K562 (cell line): Measurements from ENCODE around the gene DST. TPM values are rescaled to one million over a fixed set of nuclear protein-coding genes. Genes with fewer than 3 reads are reported as not detected.

Experiments
- ATAC-seq: fragments of 200-7000 bp; cut with Tn5 transposase; 3 replicates; pipeline ENCODE4 v1.9.1; 2020; ENCODE audit warnings: moderate library complexity
- BruUV-seq: library from RNA; stranded (reverse); fragments of 400-500 nt; replicated peaks from 2 replicates; lab custom pipeline; 2021; lab: Mats Ljungman, UMichigan
- CTCF ChIA-PET: fragments of 300-600 bp; formaldehyde crosslinking; extraction: SDS; loops from one replicate; lab custom pipeline; 2021; ENCODE audit warnings: low intra/inter-chr PET ratio; lab: Yijun Ruan, JAX
- POLR2A ChIA-PET: fragments of 300-600, 350-650 bp; sonication (Branson Sonifier 250); formaldehyde crosslinking; extraction: SDS; loops from one replicate; lab custom pipeline; 2021; ENCODE audit warnings: antibody characterized with exemption, inconsistent platforms; lab: Yijun Ruan, JAX
- DNase-seq, 4 experiments: peaks; one replicate each; pipeline versions ENCODE4 v3.0.0 to v3.0.0-alpha.2; 2011 to 2018; ENCODE audit warnings: low spot score in 3 of 4, mixed read lengths in 3 of 4; ENCODE audit errors: extremely low read depth in 1 of 4
- FAIRE-seq: peaks from 2 replicates; lab custom pipeline; 2011; peaks lifted over from hg19 to GRCh38; lab: Jason Lieb, UNC
- H2AFZ ChIP-seq: 2 replicates; pipeline ENCODE4 v1.6.0; 2011; ENCODE audit warnings: low read depth, low read length, control low read depth, inconsistent platforms
- H3K27ac ChIP-seq: fragments of 200-600 bp; 3 replicates; pipeline ENCODE4 v1.8.0; 2011; ENCODE audit warnings: low read depth, mild to moderate bottlenecking, control low read depth, inconsistent platforms, low read length, moderate library complexity, mixed read lengths; ENCODE audit errors: extremely low read depth
- H3K27me3 ChIP-seq, 2 experiments: fragments of 300-600 bp in 1 of 2; 2 replicates in 1 of 2; 3 replicates in 1 of 2; pipeline versions ENCODE4 v1.6.0 to v1.8.0; 2011; ENCODE audit warnings: inconsistent platforms in 2 of 2, low read length in 2 of 2, mild to moderate bottlenecking in 1 of 2, mixed read lengths in 1 of 2, moderate library complexity in 1 of 2; ENCODE audit not compliant: control insufficient read depth in 2 of 2, insufficient read depth in 2 of 2
- H3K36me3 ChIP-seq: fragments of 300-600 bp; 3 replicates; pipeline ENCODE4 v1.8.0; 2011; ENCODE audit warnings: mild to moderate bottlenecking, low read length, inconsistent platforms; ENCODE audit not compliant: control insufficient read depth, insufficient read depth
- H3K4me1 ChIP-seq, 2 experiments: fragments of 200-600 bp in 1 of 2; replicated peaks in 1 of 2; 2 replicates in 1 of 2; 3 replicates in 1 of 2; pipeline versions ENCODE4 v1.5.1 to v1.8.0; 2011; ENCODE audit warnings: inconsistent platforms in 2 of 2, low read length in 2 of 2, mild to moderate bottlenecking in 1 of 2, mixed read lengths in 1 of 2, moderate library complexity in 1 of 2; ENCODE audit not compliant: control insufficient read depth in 2 of 2, insufficient read depth in 2 of 2
- H3K4me2 ChIP-seq: 2 replicates; pipeline ENCODE4 v1.6.1; 2011; ENCODE audit warnings: low read length, control low read depth, inconsistent platforms, mixed read lengths; ENCODE audit not compliant: insufficient read depth
- H3K4me3 ChIP-seq: fragments of 200-600 bp; sonication (generic), shearing (Covaris generic); 2 replicates; pipeline ENCODE4 v1.5.1; 2016; ENCODE audit warnings: control low read depth, inconsistent platforms
- H3K79me2 ChIP-seq: fragments of 200-600 bp; 3 replicates; pipeline ENCODE4 v1.8.0; 2011; ENCODE audit warnings: low read length, inconsistent platforms; ENCODE audit not compliant: control insufficient read depth, insufficient read depth
- H3K9ac ChIP-seq, 2 experiments: 2 replicates each; pipeline versions ENCODE4 v1.6.0 to v1.6.1; 2011; ENCODE audit warnings: low read depth in 2 of 2, low read length in 2 of 2, control low read depth in 1 of 2, inconsistent platforms in 1 of 2, mild to moderate bottlenecking in 1 of 2, mixed read lengths in 1 of 2; ENCODE audit not compliant: insufficient read depth in 1 of 2
- H3K9me1 ChIP-seq: one replicate; pipeline ENCODE4 v1.6.0; 2011; ENCODE audit warnings: inconsistent platforms, mild to moderate bottlenecking, low read length, moderate library complexity; ENCODE audit not compliant: control insufficient read depth, insufficient read depth
- H3K9me3 ChIP-seq: replicated peaks from 2 replicates; pipeline ENCODE4 v1.5.1; 2011; ENCODE audit warnings: low read depth, low read length, inconsistent platforms; ENCODE audit not compliant: control insufficient read depth, insufficient read depth
- H4K20me1 ChIP-seq: replicated peaks from 2 replicates; pipeline ENCODE4 v1.6.1; 2011; ENCODE audit warnings: low read length, inconsistent platforms, mixed read lengths; ENCODE audit not compliant: control insufficient read depth, insufficient read depth
- ELF1 ChIP-seq: fragments of 200-800 bp; sonication (Bioruptor generic); IDR thresholded peaks from 2 replicates; pipeline ENCODE4 v1.6.1; 2016; ENCODE audit warnings: missing genetic modification characterization, missing compliant biosample characterization
- HES1 ChIP-seq: fragments of 450-650 bp; IDR thresholded peaks from 2 replicates; pipeline ENCODE4 v1.6.1; 2016; ENCODE audit warnings: low read depth, mild to moderate bottlenecking, moderate library complexity
- RFX5 ChIP-seq: IDR thresholded peaks from 2 replicates; pipeline ENCODE4 v1.6.1; 2011; ENCODE audit warnings: low read depth, mild to moderate bottlenecking, improper control_type of control experiment, low read length
- ZNF175 ChIP-seq: fragments of 200-800 bp; sonication (Bioruptor generic); IDR thresholded peaks from 2 replicates; pipeline ENCODE4 v1.6.1; 2016; ENCODE audit warnings: low read depth, mild to moderate bottlenecking, missing genetic modification characterization, missing compliant biosample characterization
- ZNF609 ChIP-seq: sonication (generic); formaldehyde crosslinking; IDR thresholded peaks from 2 replicates; pipeline ENCODE4 v1.8.1; 2023; ENCODE audit warnings: missing genetic modification reagents, mild to moderate bottlenecking, borderline replicate concordance
- WGBS: fragments of 100-300 bp; shearing (Covaris generic); methylation state at CpG from one replicate; pipeline ENCODE4 v1.1.6; 2016; ENCODE audit warnings: low coverage, mixed read lengths; ENCODE audit not compliant: insufficient coverage; ENCODE audit errors: missing lambda C conversion rate; 5-methylcytosine and 5-hydroxymethylcytosine counted together
- in situ Hi-C: fragments of 300-500 bp; cut with MboI; formaldehyde crosslinking; loops from 4 replicates; pipeline ENCODE4 v1.15.0; 2018; ENCODE audit warnings: inconsistent platforms, mixed read lengths
- intact Hi-C: fragments of 100-400 bp; cut with micrococcal nuclease; formaldehyde crosslinking; loops from 2 replicates; pipeline ENCODE4 v1.14.2; 2022
- polyA plus RNA-seq, 8 experiments: library from polyadenylated mRNA; depleted of rRNA in 4 of 8; stranded (reverse) in 5 of 8; unstranded in 3 of 8; fragments of >200 nt; fragmentation: Nextera tagmentation in 2 of 8; fragmentation: Illumina TruSeq in 1 of 8; extraction: Ambion mirVana in 2 of 8; extraction: Trizol in 1 of 8; gene quantifications; 2 replicates each; pipeline versions ENCODE4 v1.2.1 to v1.2.3, GENCODE V29; 2011 to 2014; ENCODE audit warnings: inconsistent platforms in 1 of 8, missing spikeins in 1 of 8
- total RNA-seq, 7 experiments: library from RNA; depleted of rRNA in 6 of 7; stranded (reverse); fragments of >200 nt in 6 of 7; fragmentation: Illumina TruSeq in 2 of 7; extraction: Trizol in 2 of 7; gene quantifications; 2 replicates each; pipeline versions ENCODE4 v1.2.1 to v1.2.3, GENCODE V29; 2011 to 2021; ENCODE audit warnings: low replicate concordance in 1 of 7
- TF ChIP-seq, protein P1 (sequence below): fragments of 250-450 bp; sonication (Bioruptor Pico); IDR thresholded peaks from 2 replicates; pipeline ENCODE4 v1.8.0; 2022; ENCODE audit warnings: moderate library complexity, mild to moderate bottlenecking, inconsistent platforms

The DST gene
- total and polyA plus RNA-seq, 9 of the 15 experiments (the other 6 are each of a cell fraction or from before 2014, with no cell fraction given), result 5.2 to 21.9 (median 13.3) TPM

GRCh38 chr6:56434606-56435005 lies 208.1 kb downstream of the DST start:
- Histone ChIP-seq H3K4me2 (no peak overlapping the region), H3K27me3 (peaks cover 12 to 34% of the 10 kb centered on the region in 2 experiments), H3K9me3 (peaks cover 1% of the 10 kb centered on the region), H3K27ac (no peak overlapping the region), H3K9ac (no peak overlapping the region), H3K4me3 (no peak overlapping the region), H3K4me1 (peaks cover 0 to 4% of the 10 kb centered on the region in 2 experiments; a peak in 1 of 5 replicates), H4K20me1 (no peaks in the 10 kb centered on the region), H3K36me3 (no peaks in the 10 kb centered on the region), H2AFZ (no peak overlapping the region), H3K9me1 (no peaks in the 10 kb centered on the region), H3K79me2 (no peaks in the 10 kb centered on the region)
- FAIRE-seq, result no peak
- ATAC-seq, result no peak
- 0% methylated on average over 2 of the region's 2 CpGs for WGBS
- CTCF ChIA-PET, result no interaction called here
- in situ Hi-C loops (no loop called here), intact Hi-C loops (no loop called here)
- no TSS peak for BruUV-seq
- no peak for DNase-seq
- POLR2A ChIA-PET, result no interaction called here
- TF ChIP-seq, protein P1, sequence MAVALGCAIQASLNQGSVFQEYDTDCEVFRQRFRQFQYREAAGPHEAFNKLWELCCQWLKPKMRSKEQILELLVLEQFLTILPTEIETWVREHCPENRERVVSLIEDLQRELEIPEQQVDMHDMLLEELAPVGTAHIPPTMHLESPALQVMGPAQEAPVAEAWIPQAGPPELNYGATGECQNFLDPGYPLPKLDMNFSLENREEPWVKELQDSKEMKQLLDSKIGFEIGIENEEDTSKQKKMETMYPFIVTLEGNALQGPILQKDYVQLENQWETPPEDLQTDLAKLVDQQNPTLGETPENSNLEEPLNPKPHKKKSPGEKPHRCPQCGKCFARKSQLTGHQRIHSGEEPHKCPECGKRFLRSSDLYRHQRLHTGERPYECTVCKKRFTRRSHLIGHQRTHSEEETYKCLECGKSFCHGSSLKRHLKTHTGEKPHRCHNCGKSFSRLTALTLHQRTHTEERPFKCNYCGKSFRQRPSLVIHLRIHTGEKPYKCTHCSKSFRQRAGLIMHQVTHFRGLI (CRISPR knock-in tag), result no peak
- no peak for TF ChIP-seq HES1
- no peak for TF ChIP-seq ZNF175
- no peak for TF ChIP-seq RFX5
- no peak for TF ChIP-seq ZNF609 (CRISPR knock-in tag)
- TF ChIP-seq ELF1 (tag), result no peak
